Colonic mucosa (tissue), 4 donors: Measurements from ENCODE around the gene THAP8. TPM values are rescaled to one million over a fixed set of nuclear protein-coding genes. Genes with fewer than 3 reads are reported as not detected.

Experiments
- DNase-seq: peaks from one replicate; pipeline ENCODE4 v3.0.0-alpha.2; 2020
- H3K27ac ChIP-seq: fragments of 200-600 bp; one replicate; pipeline ENCODE4 v1.8.0; 2021
- H3K27me3 ChIP-seq: fragments of 200-600 bp; one replicate; pipeline ENCODE4 v1.8.0; 2021
- H3K36me3 ChIP-seq: fragments of 200-600 bp; one replicate; pipeline ENCODE4 v1.8.0; 2021
- H3K4me1 ChIP-seq: fragments of 200-600 bp; one replicate; pipeline ENCODE4 v1.8.0; 2021; ENCODE audit warnings: mild to moderate bottlenecking
- H3K4me3 ChIP-seq: fragments of 200-600 bp; one replicate; pipeline ENCODE4 v1.8.0; 2021
- H3K9ac ChIP-seq, 2 donors: one replicate each; pipeline ENCODE4 v1.7.0; 2013; ENCODE audit warnings: control low read depth in 2 of 2, low read depth in 2 of 2, low read length in 2 of 2
- H3K9me3 ChIP-seq: fragments of 200-600 bp; one replicate; pipeline ENCODE4 v1.8.0; 2021
- intact Hi-C: fragments of 100-400 bp; cut with DNase I; formaldehyde crosslinking; loops from one replicate; pipeline ENCODE4 v1.14.1; 2022
- total RNA-seq, 2 donors: library from RNA; stranded (reverse); fragmentation: NEBNext Ultra II Directional in 1 of 2; extraction: Animal tissue kit (Norgen Biotek cat#: 25700) in 1 of 2; gene quantifications; one replicate each; pipeline ENCODE4 v1.2.1, GENCODE V29; 2021
- TF ChIP-seq, protein P1 (sequence below): fragments of 200-600 bp; IDR thresholded peaks from one replicate; pipeline ENCODE4 v1.8.0; 2022; ENCODE audit warnings: antibody characterized with exemption, mild to moderate bottlenecking
- donor health status: healthy.
- donor health status: DM: no; HTN: no; CAD: no.
- donor health status: DM: no; HTN: no; CAD: no.

THAP8 gene, protein sequence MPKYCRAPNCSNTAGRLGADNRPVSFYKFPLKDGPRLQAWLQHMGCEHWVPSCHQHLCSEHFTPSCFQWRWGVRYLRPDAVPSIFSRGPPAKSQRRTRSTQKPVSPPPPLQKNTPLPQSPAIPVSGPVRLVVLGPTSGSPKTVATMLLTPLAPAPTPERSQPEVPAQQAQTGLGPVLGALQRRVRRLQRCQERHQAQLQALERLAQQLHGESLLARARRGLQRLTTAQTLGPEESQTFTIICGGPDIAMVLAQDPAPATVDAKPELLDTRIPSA
- total RNA-seq: 1 to 10 TPM; 3.3 to 4.6 TPM

DNA sequence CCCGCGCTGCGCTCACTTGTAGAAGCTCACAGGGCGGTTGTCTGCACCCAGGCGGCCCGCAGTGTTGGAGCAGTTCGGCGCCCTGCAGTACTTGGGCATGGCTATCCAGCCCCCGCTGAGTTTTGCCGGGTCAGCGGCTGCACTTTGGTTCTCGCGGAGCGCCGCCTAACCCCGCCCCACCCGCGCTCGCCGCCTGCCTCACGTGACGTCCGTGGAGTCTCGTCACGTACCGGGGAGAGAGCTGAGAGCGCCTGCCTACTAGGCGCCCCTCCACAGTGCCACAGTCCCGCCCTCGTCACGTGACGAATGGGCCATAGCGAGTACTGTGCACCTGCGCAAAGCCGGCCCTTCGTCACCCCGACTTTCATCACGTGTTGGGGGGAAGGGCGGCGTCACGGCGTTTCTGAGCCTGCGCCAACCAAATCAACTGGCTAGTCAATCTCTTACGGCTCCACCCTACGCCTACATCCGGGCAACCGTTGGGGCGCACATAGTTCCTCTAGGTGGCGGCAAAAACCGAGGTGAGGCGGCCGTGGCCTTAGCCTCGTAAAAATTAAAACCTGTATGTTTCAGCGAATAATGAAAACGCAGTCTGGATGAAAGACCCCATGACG lies at the start of gene THAP8:
TSS of gene THAP8 (minus strand) at position 167 of the 614 bp plus-strand sequence. CDS start at position 99, 68 bp downstream.
- peaks cover 5% of the 10 kb centered on the region for H3K4me1 ChIP-seq
- TF ChIP-seq, protein P1, sequence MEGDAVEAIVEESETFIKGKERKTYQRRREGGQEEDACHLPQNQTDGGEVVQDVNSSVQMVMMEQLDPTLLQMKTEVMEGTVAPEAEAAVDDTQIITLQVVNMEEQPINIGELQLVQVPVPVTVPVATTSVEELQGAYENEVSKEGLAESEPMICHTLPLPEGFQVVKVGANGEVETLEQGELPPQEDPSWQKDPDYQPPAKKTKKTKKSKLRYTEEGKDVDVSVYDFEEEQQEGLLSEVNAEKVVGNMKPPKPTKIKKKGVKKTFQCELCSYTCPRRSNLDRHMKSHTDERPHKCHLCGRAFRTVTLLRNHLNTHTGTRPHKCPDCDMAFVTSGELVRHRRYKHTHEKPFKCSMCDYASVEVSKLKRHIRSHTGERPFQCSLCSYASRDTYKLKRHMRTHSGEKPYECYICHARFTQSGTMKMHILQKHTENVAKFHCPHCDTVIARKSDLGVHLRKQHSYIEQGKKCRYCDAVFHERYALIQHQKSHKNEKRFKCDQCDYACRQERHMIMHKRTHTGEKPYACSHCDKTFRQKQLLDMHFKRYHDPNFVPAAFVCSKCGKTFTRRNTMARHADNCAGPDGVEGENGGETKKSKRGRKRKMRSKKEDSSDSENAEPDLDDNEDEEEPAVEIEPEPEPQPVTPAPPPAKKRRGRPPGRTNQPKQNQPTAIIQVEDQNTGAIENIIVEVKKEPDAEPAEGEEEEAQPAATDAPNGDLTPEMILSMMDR: peak; percentile 10
- H3K36me3 ChIP-seq: no peaks in the 10 kb centered on the region
- H3K27ac ChIP-seq: peak within 1 kb of the TSS; percentile 95
- intact Hi-C loops: loop anchor here (10.0 kb wide), 2 partner anchors 59 to 61 kb away; partner anchors contain the start of genes OVOL3, POLR2I, SDHAF1 and TBCB
- peak; percentile 100 for DNase-seq
- no peaks in the 10 kb centered on the region for H3K9me3 ChIP-seq
- peak within 1 kb of the TSS; percentile 59 to 96 for H3K9ac ChIP-seq
- H3K27me3 ChIP-seq: no peaks in the 10 kb centered on the region
- H3K4me3 ChIP-seq: peak within 1 kb of the TSS; percentile 70

DNA sequence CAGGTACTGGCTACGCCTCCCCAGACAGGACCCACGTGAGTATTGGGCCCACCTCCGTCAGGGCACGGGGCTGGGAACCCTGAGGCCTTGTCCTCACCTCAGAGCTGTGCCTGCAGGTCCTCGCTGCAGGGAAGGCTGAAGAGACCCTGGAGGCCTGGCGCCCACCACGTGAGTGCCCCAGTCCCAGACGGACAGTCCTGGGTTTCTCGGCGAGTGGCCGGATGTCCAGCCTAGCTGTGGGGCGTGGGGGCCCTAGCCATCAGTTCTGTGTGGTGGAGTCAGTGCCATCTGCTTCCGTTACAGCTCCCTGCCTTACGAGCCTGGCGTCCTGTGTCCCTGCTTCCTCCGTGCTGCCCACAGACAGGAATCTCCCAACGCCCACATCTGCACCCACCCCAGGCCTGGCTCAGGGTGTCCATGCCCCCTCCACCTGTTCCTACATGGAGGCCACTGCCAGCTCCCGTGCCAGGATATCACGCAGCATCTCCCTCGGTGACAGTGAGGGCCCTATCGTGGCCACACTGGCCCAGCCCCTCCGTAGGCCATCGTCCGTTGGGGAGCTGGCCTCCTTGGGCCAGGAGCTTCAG lies 49.0 kb upstream of the THAP8 start:
- Histone ChIP-seq H3K36me3 (no peaks in the 10 kb centered on the region), H3K4me1 (no peaks in the 10 kb centered on the region), H3K27me3 (no peaks in the 10 kb centered on the region), H3K27ac (no peak overlapping the region), H3K9ac (no peak overlapping the region), H3K9me3 (no peaks in the 10 kb centered on the region), H3K4me3 (no peak overlapping the region)
- TF ChIP-seq, protein P1: no peak
- intact Hi-C loops: no loop called here
- DNase-seq: no peak

DNA sequence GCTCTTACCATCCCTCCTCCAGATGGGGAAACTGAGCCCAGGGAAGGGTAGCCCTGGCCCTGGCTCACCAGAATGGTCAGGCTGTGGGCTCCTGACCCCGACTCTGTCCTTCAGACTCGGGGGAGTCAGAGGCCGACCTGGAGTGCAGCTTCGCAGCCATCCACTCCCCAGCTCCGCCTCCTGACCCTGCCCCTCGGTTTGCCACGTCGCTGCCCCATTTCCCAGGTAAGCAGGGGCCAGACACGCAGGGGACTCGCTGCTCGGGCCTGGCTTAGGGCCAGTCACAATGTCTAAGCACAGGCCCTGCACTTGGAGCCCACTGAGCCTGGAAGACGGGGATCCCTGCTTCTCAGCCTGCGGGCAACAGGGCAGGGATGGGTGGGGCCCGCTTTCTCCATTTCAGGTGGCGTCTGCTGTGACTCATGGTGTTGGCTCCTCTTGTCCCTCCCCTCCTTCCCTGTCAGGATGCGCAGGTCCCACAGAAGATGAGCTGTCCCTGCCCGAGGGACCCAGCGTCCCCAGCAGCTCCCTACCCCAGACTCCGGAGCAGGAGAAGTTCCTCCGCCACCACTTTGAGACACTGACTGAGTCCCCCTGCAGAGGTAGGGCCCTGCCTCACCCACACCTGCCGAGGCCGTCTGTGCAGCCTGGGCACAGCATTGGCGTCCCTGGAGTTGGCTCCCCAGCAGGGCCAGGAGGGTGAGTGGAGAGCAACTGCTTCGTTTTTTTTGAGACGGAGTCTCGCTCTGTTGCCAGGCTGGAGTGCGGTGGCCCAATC lies 47.7 kb upstream of the THAP8 start:
- Histone ChIP-seq H3K27me3 (no peaks in the 10 kb centered on the region), H3K27ac (no peak overlapping the region), H3K9me3 (no peaks in the 10 kb centered on the region), H3K4me1 (no peaks in the 10 kb centered on the region), H3K36me3 (no peaks in the 10 kb centered on the region), H3K4me3 (no peak overlapping the region), H3K9ac (no peak overlapping the region)
- DNase-seq: no peak
- TF ChIP-seq, protein P1: no peak
- intact Hi-C loops: no loop called here

DNA sequence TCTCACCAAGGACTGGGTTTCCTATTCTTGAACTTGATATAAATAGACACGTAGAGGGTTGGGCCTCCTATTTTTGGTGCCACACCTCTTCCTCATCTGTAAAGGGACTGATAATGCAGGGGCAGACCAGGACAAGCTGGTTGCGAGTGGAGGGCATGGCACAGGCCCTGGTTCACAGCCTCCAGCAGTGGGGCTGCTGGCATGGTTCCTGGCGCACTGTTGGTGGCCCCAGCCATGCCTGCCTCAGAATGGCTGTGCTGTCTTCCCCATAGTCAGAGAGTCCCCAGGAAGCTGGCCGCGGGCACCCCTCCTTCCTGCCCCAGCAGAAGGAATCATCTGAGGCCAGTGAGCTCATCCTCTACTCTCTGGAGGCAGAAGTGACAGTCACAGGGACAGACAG lies 46.4 kb upstream of the THAP8 start:
- no peak overlapping the region for H3K4me3 ChIP-seq
- H3K27ac ChIP-seq: no peak overlapping the region
- H3K36me3 ChIP-seq: no peaks in the 10 kb centered on the region
- H3K9ac ChIP-seq: no peak overlapping the region
- no peaks in the 10 kb centered on the region for H3K27me3 ChIP-seq
- DNase-seq: no peak
- intact Hi-C loops: no loop called here
- H3K9me3 ChIP-seq: no peaks in the 10 kb centered on the region
- no peaks in the 10 kb centered on the region for H3K4me1 ChIP-seq
- TF ChIP-seq, protein P1: no peak

DNA sequence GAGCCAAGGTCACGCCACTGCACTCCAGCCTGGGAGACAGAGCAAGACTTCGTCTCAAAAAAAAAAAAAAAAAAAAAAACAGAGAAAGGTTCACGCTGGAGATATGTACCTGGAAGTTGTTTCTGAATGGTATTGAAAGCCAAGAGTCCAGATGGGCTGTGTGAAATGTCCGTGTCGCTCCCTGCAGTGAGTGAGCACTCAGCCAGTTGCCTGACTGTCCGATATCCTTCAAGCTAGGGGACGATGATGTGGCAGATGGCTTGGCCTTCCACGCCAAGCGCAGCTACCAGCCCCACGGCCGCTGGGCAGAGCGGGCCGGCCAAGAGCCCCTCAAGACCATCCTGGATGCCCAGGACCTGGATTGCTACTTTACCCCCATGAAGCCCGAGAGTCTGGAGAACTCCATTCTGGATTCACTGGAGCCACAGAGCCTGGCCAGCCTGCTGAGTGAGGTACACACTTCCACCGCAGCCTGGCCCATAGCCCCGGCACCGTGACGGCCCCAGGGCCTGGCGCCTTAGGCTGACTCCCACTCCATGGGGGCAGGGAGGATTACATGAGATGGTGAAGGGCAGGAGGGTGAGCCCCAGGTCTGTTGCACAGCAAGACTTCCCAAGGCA lies 45.2 kb upstream of the THAP8 start:
- intact Hi-C loops: no loop called here
- Histone ChIP-seq H3K4me3 (no peak overlapping the region), H3K27me3 (no peaks in the 10 kb centered on the region), H3K9me3 (no peaks in the 10 kb centered on the region), H3K27ac (no peak overlapping the region), H3K4me1 (no peaks in the 10 kb centered on the region), H3K36me3 (no peaks in the 10 kb centered on the region), H3K9ac (no peak overlapping the region)
- TF ChIP-seq, protein P1: no peak
- no peak for DNase-seq
